Liver (tissue), 4 donors: ENCODE results near the gene HSPBAP1. TPM values are rescaled to one million over a fixed set of nuclear protein-coding genes. Genes with fewer than 3 reads are reported as not detected.

ENCODE experiments used
- polyA plus RNA-seq, 2 donors: library from polyadenylated mRNA; stranded (reverse) in 1 of 2; unstranded in 1 of 2; fragments of 200-250 nt in 1 of 2; fragments of >200 nt in 1 of 2; fragmentation: Nextera tagmentation in 1 of 2; extraction: Ambion mirVana in 1 of 2; gene quantifications; one replicate each; pipeline versions ENCODE4 v1.2.1 to v1.2.3, GENCODE V29; 2013 to 2015
- total RNA-seq, 2 donors: library from RNA; depleted of rRNA; stranded (reverse); fragments of >200 nt; gene quantifications; one replicate each; pipeline ENCODE4 v1.2.3, GENCODE V29; 2014
- donor health status: healthy.
- donor health status: healthy.
- donor health status: healthy.

HSPBAP1 gene
- total and polyA plus RNA-seq, 4 donors: 2.2 to 5.3 (median 3.9) TPM

Other genes with a start within 250 kb of the HSPBAP1 start
- gene PARP9, start 229.5 kb downstream of the HSPBAP1 start, total RNA-seq: 10 to 100 TPM; 39.3 to 74.0 TPM
- gene PARP9, start 229.5 kb downstream of the HSPBAP1 start, polyA plus RNA-seq: 10 to 100 TPM; 34.8 to 58.6 TPM
- 10 to 100 TPM; 29.4 to 44.5 TPM for gene DTX3L, start 229.5 kb downstream of the HSPBAP1 start, total RNA-seq
- gene DTX3L, start 229.5 kb downstream of the HSPBAP1 start, polyA plus RNA-seq: 10 to 100 TPM; 16.9 to 17.6 TPM
- gene PARP15, start 216.2 kb downstream of the HSPBAP1 start, total RNA-seq: 1 to 10 TPM; 2.8 to 3.3 TPM
- 1 to 10 TPM in 1 of 2 donors, under 1 TPM in 1; 0.28 to 2.1 TPM for gene PARP15, start 216.2 kb downstream of the HSPBAP1 start, polyA plus RNA-seq
- gene PARP14, start 113.0 kb downstream of the HSPBAP1 start, total RNA-seq: 10 to 100 TPM; 33.7 to 79.7 TPM
- gene PARP14, start 113.0 kb downstream of the HSPBAP1 start, polyA plus RNA-seq: 10 to 100 TPM; 13.1 to 13.2 TPM
- 10 to 100 TPM in 1 of 2 donors, 1 to 10 TPM in 1; 7.7 to 11.1 TPM for gene SLC49A4, start 1.2 kb upstream of the HSPBAP1 start, total RNA-seq
- gene SLC49A4, start 1.2 kb upstream of the HSPBAP1 start, polyA plus RNA-seq: 1 to 10 TPM; 3.3 to 5.0 TPM
- gene SEMA5B, start 233.9 kb upstream of the HSPBAP1 start, total RNA-seq: 1 to 10 TPM in 1 of 2 donors, under 1 TPM in 1; 0.25 to 1.1 TPM
- gene SEMA5B, start 233.9 kb upstream of the HSPBAP1 start, polyA plus RNA-seq: under 1 TPM; 0.20 to 0.21 TPM